Effector CD4-positive, alpha-beta T cell (primary cell): ENCODE results near the gene LIN9.

Experiments used
- DNase-seq: peaks from one replicate; pipeline ENCODE4 v3.0.0-alpha.2; 2020

LIN9 gene

GRCh38 chr1:226320930-226321329, 12.0 kb upstream of the LIN9 start:
- no peak for DNase-seq

GRCh38 chr1:226318471-226318870, 9.5 kb upstream of the LIN9 start:
- DNase-seq, result no peak

GRCh38 chr1:226314055-226314454, 5.1 kb upstream of the LIN9 start:
- DNase-seq, result no peak

- DNase-seq, result no peak
Measured at GRCh38 chr1:226312065-226312464, 3.1 kb upstream of the LIN9 start.

DNA sequence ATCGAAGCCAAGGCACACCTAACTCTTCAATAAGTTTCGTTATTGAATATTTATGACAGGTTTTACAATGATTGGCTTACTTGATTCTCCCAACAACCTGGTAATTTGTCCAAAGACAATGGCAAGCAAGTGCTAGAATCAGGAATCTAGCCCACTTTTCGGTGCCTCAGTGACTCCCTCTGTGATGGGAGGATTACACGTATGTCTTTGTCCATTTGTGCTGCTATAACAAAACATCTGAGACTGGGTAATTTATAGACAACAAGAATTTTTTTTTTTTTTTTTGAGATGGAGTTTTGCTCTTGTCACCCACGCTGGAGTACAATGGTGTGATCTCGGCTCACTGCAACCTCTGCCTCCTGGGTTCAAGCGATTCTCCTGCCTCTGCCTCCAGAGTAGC, 2.4 kb upstream of the LIN9 start:
- no peak for DNase-seq

DNA sequence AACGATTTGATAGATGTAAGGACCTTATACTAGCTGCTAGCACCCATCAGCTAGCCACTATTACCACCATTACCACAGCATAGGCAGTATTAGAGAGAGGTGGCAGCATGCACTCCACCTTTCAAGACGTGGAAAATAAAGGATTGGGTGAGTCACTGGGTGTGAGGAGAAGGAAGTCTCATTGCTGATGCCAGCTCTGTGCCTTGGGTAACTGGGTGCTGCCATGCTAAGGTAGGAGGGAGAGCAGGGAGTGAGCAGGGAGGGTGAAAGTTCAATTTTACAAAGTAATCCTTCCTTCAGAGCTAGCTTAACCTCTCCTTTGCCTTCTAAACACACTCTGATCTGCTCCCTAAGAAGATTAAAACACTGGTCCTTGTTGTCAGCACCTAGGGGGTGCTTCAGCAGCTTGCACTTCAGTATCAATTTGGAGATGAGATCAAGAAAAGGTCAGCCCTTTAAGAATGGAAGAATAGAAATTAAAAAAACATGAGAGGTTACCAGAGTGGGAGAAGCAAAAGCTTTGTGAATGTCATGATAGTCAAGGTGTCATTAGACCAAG, 1.8 kb upstream of the LIN9 start:
- DNase-seq, result no peak

- no peak for DNase-seq
Measured at GRCh38 chr1:226310245-226310540, 1.2 kb upstream of the LIN9 start.

- no peak for DNase-seq
Measured at GRCh38 chr1:226309398-226310244, 657 bp upstream of the LIN9 start.

GRCh38 chr1:226308166-226308722, 720 bp downstream of the LIN9 start:
- no peak for DNase-seq

DNA sequence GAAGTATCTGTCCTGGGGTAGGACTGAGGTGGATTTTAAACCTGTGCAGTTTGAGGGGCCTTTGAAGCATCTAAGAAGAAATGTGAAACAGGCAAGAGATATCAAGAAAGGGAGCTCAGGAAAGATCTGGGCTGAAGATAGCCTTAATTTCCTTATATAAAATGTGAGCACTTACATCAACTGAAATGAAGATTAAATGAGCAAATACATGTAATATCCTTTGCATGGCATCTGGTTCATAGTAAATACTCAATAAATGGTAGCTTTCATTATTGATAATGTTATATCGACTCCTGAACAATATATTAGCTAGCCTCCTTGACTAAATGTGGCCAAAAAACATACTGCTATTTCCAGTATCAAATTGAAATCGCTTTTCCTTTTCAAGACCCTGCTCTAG, 2.5 kb downstream of the LIN9 start:
- no peak for DNase-seq

- DNase-seq, result no peak
Measured at GRCh38 chr1:226305184-226305583, 3.8 kb downstream of the LIN9 start.

DNA sequence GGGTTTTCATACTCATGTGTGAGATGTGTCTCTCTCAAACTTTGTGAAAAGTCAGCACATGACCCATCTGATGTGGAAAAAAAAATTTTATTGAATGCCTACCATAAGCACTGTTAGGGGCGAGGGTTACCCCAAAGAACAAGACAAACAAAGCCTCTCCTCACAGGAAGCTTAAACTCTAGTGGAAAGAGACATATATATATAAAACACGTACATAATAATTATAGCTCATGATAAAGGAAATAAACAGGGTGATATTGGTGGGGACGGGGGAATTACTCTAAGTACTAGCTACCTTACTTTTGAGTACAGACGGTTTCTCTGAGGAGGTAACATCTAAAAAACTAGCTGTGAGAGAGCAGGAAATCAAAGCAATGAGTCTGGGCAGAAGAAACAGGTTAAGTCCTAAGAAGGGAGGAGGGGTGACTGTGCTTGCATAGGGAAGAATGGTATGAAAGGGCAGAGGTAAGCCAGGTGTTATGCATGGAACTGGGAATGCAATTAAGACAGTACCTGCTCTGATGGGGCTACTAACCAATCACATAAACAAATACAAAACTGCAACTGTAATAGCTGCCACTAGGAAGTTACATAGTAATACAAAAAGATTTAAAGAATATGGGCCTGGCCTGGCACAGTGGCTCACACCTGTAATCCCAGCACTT, 4.5 kb downstream of the LIN9 start:
- DNase-seq, result no peak

DNA sequence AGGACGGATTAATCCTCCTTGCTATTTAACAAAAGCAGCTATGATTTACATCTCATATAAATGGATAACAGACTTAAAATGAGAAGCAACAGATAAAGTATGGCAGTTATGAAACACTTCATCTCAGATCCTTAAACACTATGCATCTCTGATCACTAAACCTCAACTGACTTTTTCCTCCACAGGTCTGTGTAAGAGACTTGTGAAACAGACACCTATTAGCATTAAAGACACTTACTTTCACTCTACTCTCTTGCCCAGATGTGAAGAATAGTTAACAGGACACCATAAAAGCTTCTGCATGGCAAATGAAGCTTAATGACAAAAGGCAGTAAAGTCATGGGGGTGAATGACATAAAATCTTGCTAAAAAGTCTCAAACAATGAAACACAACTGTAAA, 6.2 kb downstream of the LIN9 start:
- no peak for DNase-seq

GRCh38 chr1:226296911-226297310, 12.1 kb downstream of the LIN9 start:
- DNase-seq, result no peak

DNA sequence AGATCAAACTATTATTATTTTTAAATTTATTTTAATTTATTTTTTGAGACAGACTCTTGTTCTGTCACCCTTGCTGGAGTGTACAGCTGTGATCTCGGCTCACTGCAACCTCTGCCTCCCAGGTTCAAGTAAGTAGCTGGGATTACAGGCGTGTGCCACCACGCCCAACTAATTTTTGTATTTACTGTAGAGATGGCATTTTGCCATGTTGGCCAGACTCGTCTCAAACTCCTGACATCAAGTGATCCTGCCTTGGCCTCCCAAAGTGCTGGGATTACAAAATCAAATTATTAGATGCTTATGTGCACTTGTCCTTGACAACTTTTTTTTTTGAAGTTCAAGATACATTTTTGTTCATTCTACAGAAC, 15.4 kb downstream of the LIN9 start:
- no peak for DNase-seq

DNA sequence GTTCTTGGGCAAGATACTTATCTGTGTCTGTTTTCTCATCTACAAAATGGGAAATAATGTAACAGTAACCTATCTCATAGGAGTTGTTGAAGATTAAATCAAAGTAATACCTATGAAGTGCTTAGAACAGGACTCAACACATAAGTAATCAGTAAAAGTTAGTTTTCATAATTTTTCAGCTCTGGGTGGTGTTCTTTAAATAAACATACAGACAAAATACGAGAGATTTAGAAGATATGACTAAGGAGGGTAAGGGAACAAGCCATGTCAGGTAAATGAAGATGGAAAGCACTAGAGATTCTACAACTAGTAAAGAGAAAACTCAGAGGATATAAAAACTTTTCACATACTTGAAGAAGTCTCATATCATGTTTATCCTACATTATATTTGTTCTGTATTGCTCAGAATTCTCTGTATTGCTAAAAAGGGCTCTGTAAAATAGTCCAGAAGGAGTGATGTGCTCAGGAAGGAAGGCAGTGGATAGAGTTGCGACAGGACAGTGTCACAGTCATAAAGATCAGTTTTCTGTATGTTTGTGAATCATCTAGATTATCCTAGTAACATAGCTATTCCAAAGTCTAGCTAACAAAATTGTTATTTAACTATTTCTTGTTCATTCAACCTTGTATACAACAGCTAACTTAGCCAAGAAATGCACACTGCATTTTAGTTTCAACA, 16.0 kb downstream of the LIN9 start:
- DNase-seq, result no peak

DNA sequence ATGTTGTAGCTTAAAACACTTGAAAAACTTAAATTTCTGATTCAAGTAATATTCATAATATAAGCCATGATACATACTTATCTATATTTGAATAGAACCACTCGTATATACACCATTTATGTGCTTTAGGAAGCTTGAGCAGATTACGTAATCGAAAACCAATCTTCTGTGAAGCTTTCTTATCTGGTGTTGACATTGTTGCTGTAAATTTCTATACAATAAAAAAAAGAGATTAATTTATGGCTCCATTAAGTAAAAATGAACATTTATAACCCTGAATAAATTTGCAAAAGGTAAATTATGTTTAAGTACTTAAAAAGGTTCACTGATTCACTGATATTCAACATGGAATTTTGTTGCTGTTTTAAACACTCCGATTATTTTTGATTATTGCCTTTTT, 21.4 kb downstream of the LIN9 start:
- DNase-seq, result no peak

DNA sequence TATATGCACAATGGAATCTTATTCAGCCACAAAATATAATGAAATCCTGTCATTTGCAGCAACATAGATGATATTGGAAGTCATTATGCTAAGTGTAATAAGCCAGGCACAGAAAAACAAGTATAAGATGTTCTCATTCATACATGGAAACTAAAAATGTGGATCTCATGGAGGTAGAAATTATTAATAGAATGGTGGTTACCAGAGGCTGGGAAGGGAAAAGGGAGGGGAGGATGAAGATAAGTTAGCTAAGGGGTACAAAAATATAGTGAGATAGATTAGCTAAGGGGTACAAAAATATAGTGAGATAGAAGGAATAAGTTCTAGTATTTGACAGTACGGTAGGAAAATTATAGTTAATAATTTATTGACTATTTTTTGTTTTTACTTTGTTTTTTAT, 27.9 kb downstream of the LIN9 start:
- DNase-seq, result no peak

- no peak for DNase-seq
Measured at GRCh38 chr1:226279498-226279897, 29.5 kb downstream of the LIN9 start.

DNA sequence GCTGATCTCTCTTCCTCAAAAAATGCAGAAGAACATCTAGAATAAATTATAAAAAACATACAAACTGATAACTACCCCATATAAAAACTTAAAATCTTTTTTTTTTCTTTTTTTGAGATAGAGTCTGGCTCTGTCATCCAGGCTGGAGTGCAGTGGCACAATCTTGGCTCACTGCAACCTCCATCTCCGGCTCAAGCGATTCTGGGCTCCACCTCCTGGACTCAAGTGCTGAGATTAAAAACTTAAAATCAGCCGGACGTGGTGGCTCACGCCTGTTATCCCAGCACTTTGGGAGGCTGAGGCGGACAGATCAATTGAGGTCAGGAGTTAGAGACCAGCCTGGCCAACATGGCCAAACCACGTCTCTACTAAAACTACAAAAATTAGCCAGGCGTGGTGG, 31.1 kb downstream of the LIN9 start:
- no peak for DNase-seq

- DNase-seq, result no peak
Measured at GRCh38 chr1:226276987-226277386, 32.0 kb downstream of the LIN9 start.

- no peak for DNase-seq
Measured at GRCh38 chr1:226276077-226276682, 32.8 kb downstream of the LIN9 start.

GRCh38 chr1:226274138-226274537, 34.8 kb downstream of the LIN9 start:
- no peak for DNase-seq
